ENCODE measurements around the gene VWA8. TPM values are rescaled to one million over a fixed set of nuclear protein-coding genes. Genes with fewer than 3 reads are reported as not detected.

The VWA8 gene
- total RNA-seq, 5 donors from 2014 or later (not counting 1 experiment from before 2014, with no cell fraction given) = 17.8 to 27.1 (median 22.9) TPM

DNA sequence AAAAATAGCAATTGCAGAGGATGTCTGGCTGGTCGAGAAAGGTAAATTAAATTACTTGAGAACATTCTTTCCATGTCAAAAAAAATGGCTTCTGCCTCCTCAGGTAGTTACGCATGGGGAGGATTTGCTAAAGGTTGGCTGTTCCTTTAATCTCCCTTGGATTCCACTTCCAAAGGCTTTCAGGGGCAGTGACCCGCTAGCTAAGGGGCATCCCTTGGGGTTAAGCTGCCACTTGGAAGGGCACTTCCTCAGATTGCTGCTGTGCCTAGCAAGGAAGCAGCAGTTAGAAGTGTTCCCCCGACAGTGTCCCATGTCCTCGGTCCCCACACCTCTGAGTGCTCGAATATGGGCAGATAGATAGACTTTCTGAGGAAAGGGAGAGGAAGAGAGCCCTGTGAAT lies 395.1 kb downstream of the VWA8 start:
- peak overlapping the region in 1 of 2 donors; percentile 76 for H3K27ac Mint-ChIP-seq
- CTCF ChIA-PET = no interaction called here

DNA sequence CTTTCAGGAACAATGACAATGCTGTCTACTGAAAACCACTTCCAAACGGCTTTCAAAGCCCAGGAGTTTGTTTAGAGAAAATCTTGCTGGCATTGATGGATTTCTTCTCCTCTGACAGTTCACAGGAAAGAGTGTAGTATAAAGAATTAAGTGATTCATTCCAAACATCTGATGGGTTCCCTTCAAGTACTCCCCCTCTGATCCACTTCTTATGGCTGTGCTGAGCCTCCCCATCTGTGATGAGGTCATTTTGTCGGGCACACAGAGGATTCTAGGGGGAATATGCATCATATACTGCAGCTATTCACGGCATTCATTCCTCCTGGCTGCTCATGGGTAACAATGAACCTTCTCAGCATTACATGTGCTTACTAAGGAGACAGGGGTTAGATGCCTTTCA lies 395.7 kb downstream of the VWA8 start:
- Mint-ChIP-seq H3K36me3 (peaks cover 22% of the 10 kb centered on the region), H3K9me3 (no peaks in the 10 kb centered on the region), H3K4me1 (peaks cover 19 to 25% (median 20%) of the 10 kb centered on the region in 3 donors), H3K27ac (no peak overlapping the region), H3K27me3 (no peaks in the 10 kb centered on the region), H3K4me3 (no peak overlapping the region)
- Histone ChIP-seq H3K27ac (ENCODE audit: low read length) (no peak overlapping the region), H3K27me3 (replicated peaks in 1 of 2; ENCODE audit: control insufficient read depth in 2 of 2, extremely low read depth in 1 of 2, insufficient read depth in 2 of 2, low read length in 1 of 2) (no peaks in the 10 kb centered on the region), H3K4me1 (ENCODE audit: control insufficient read depth in 1 of 2, extremely low read depth in 1 of 2, insufficient read depth in 2 of 2, low read length in 2 of 2) (peaks cover 0 to 4% of the 10 kb centered on the region in 2 experiments), H3K9me3 (no peaks in the 10 kb centered on the region), H3K4me3 (ENCODE audit: control insufficient read depth in 1 of 2, extremely low read depth in 1 of 2, low read length in 1 of 2) (no peak overlapping the region), H3K36me3 (ENCODE audit: control insufficient read depth in 2 of 2, extremely low read depth in 1 of 2, insufficient read depth in 1 of 2, low read length in 1 of 2) (peaks cover 0 to 4% of the 10 kb centered on the region in 2 donors)
- DNase-seq (no peak), ATAC-seq (replicated peaks in 1 of 4) (no peak)
- ChIA-PET CTCF (no interaction called here), POLR2A (interaction anchor here (0.7 to 1.5 kb wide), 3 partner anchors 73 to 334 kb away, joined by 3 to 10 read pairs (median 8); no protein-coding TSS in a partner anchor)
- no CpG with 5 or more reads among the region's 3 CpGs for WGBS (ENCODE audit: insufficient coverage)

More for the DNA sequence above, 395.1 kb downstream of the VWA8 start:
- DNase-seq (no peak), ATAC-seq (replicated peaks in 1 of 4) (no peak)
- Histone ChIP-seq H3K4me3 (ENCODE audit: control insufficient read depth in 1 of 2, extremely low read depth in 1 of 2, low read length in 1 of 2) (no peak overlapping the region), H3K27me3 (replicated peaks in 1 of 2; ENCODE audit: control insufficient read depth in 2 of 2, extremely low read depth in 1 of 2, insufficient read depth in 2 of 2, low read length in 1 of 2) (no peaks in the 10 kb centered on the region), H3K9me3 (no peaks in the 10 kb centered on the region), H3K36me3 (ENCODE audit: control insufficient read depth in 2 of 2, extremely low read depth in 1 of 2, insufficient read depth in 1 of 2, low read length in 1 of 2) (peaks cover 0 to 4% of the 10 kb centered on the region in 2 donors), H3K4me1 (ENCODE audit: control insufficient read depth in 1 of 2, extremely low read depth in 1 of 2, insufficient read depth in 2 of 2, low read length in 2 of 2) (peaks cover 0 to 4% of the 10 kb centered on the region in 2 experiments), H3K27ac (ENCODE audit: low read length) (no peak overlapping the region)
- H3K27me3 Mint-ChIP-seq = no peaks in the 10 kb centered on the region
- POLR2A ChIA-PET = no interaction called here
- 95% methylated on average over 4 of the region's 6 CpGs for WGBS (ENCODE audit: insufficient coverage)
- H3K4me1 Mint-ChIP-seq = peaks cover 19 to 25% (median 20%) of the 10 kb centered on the region in 3 donors
- H3K4me3 Mint-ChIP-seq = no peak overlapping the region
- peaks cover 22% of the 10 kb centered on the region for H3K36me3 Mint-ChIP-seq
- H3K9me3 Mint-ChIP-seq = no peaks in the 10 kb centered on the region

DNA sequence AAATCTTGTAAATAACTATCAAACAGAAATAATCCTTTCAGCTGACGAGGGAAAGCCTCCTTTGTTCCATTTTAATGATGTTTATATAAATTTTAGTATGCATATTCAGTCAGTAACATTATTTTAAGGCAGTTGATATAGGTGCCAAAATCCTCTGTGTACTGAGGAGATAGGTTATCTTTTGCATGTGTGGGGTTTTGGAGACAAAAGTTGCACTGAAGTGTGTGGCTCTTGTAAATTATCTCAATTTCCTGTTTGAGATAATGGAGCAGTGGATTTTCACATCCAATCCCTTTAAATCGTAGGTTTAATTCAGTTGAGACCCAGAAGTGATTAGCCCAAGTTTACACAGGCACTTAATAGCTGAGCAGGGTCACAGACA lies 396.9 kb downstream of the VWA8 start:
- H3K36me3 ChIP-seq (ENCODE audit: control insufficient read depth in 2 of 2, extremely low read depth in 1 of 2, insufficient read depth in 1 of 2, low read length in 1 of 2) = peaks cover 0 to 4% of the 10 kb centered on the region in 2 donors
- Mint-ChIP-seq H3K4me3 (no peak overlapping the region), H3K36me3 (peaks cover 17% of the 10 kb centered on the region), H3K9me3 (no peaks in the 10 kb centered on the region), H3K27me3 (no peaks in the 10 kb centered on the region), H3K4me1 (peaks cover 15 to 25% (median 17%) of the 10 kb centered on the region in 3 donors), H3K27ac (no peak overlapping the region)
- POLR2A ChIA-PET = interaction anchor here in 1 of 2 donors (0.6 to 1.5 kb wide), 2 partner anchors 93 to 683 kb away, joined by 6 to 10 read pairs; no protein-coding TSS in a partner anchor
- no peak overlapping the region for H3K4me3 ChIP-seq (ENCODE audit: control insufficient read depth in 1 of 2, extremely low read depth in 1 of 2, low read length in 1 of 2)
- peaks cover 0 to 4% of the 10 kb centered on the region in 2 experiments for H3K4me1 ChIP-seq (ENCODE audit: control insufficient read depth in 1 of 2, extremely low read depth in 1 of 2, insufficient read depth in 2 of 2, low read length in 2 of 2)
- no peak for ATAC-seq (replicated peaks in 1 of 4)
- CTCF ChIA-PET = interaction anchor here in 1 of 2 donors (0.6 kb wide), 1 partner anchor 43 kb away, joined by 3 read pairs; no protein-coding TSS in a partner anchor
- H3K27me3 ChIP-seq (replicated peaks in 1 of 2; ENCODE audit: control insufficient read depth in 2 of 2, extremely low read depth in 1 of 2, insufficient read depth in 2 of 2, low read length in 1 of 2) = no peaks in the 10 kb centered on the region
- DNase-seq = no peak
- no peaks in the 10 kb centered on the region for H3K9me3 ChIP-seq
- WGBS (ENCODE audit: insufficient coverage) = no CpG with 5 or more reads among the region's 2 CpGs
- no peak overlapping the region for H3K27ac ChIP-seq (ENCODE audit: low read length)

- Mint-ChIP-seq H3K27ac (no peak overlapping the region), H3K36me3 (peaks cover 17% of the 10 kb centered on the region), H3K4me1 (peaks cover 15 to 25% (median 17%) of the 10 kb centered on the region in 3 donors), H3K9me3 (no peaks in the 10 kb centered on the region), H3K27me3 (no peaks in the 10 kb centered on the region), H3K4me3 (no peak overlapping the region)
- ChIA-PET POLR2A (interaction anchor here in 1 of 2 donors (1.5 kb wide), 1 partner anchor 93 kb away, joined by 10 read pairs; no protein-coding TSS in a partner anchor), CTCF (no interaction called here)
- peaks cover 0 to 4% of the 10 kb centered on the region in 2 donors for H3K36me3 ChIP-seq (ENCODE audit: control insufficient read depth in 2 of 2, extremely low read depth in 1 of 2, insufficient read depth in 1 of 2, low read length in 1 of 2)
- H3K4me3 ChIP-seq (ENCODE audit: control insufficient read depth in 1 of 2, extremely low read depth in 1 of 2, low read length in 1 of 2) = no peak overlapping the region
- H3K27me3 ChIP-seq (replicated peaks in 1 of 2; ENCODE audit: control insufficient read depth in 2 of 2, extremely low read depth in 1 of 2, insufficient read depth in 2 of 2, low read length in 1 of 2) = no peaks in the 10 kb centered on the region
- ATAC-seq (replicated peaks in 1 of 4) (peak in 1 of 4 experiments; percentile 82), DNase-seq (peak in 1 of 35 experiments; percentile 5)
- no peaks in the 10 kb centered on the region for H3K9me3 ChIP-seq
- 67% methylated on average over 3 of the region's 7 CpGs for WGBS (ENCODE audit: insufficient coverage)
- H3K4me1 ChIP-seq (ENCODE audit: control insufficient read depth in 1 of 2, extremely low read depth in 1 of 2, insufficient read depth in 2 of 2, low read length in 2 of 2) = peaks cover 0 to 4% of the 10 kb centered on the region in 2 experiments
- no peak overlapping the region for H3K27ac ChIP-seq (ENCODE audit: low read length)
Observed at GRCh38 chr13:41563341-41563983, 397.4 kb downstream of the VWA8 start.

GRCh38 chr13:41562541-41563178 lies 398.2 kb downstream of the VWA8 start:
- DNase-seq (no peak), ATAC-seq (replicated peaks in 1 of 4) (no peak)
- no peak overlapping the region for H3K27ac ChIP-seq (ENCODE audit: low read length)
- POLR2A ChIA-PET = no interaction called here
- peaks cover 0 to 4% of the 10 kb centered on the region in 2 experiments for H3K4me1 ChIP-seq (ENCODE audit: control insufficient read depth in 1 of 2, extremely low read depth in 1 of 2, insufficient read depth in 2 of 2, low read length in 2 of 2)
- 100% methylated on average over 3 of the region's 6 CpGs for WGBS (ENCODE audit: insufficient coverage)
- H3K4me3 ChIP-seq (ENCODE audit: control insufficient read depth in 1 of 2, extremely low read depth in 1 of 2, low read length in 1 of 2) = no peak overlapping the region
- no peaks in the 10 kb centered on the region for H3K9me3 ChIP-seq
- H3K9me3 Mint-ChIP-seq = no peaks in the 10 kb centered on the region
- H3K36me3 Mint-ChIP-seq = peaks cover 12% of the 10 kb centered on the region
- H3K27me3 Mint-ChIP-seq = no peaks in the 10 kb centered on the region
- no peaks in the 10 kb centered on the region for H3K27me3 ChIP-seq (replicated peaks in 1 of 2; ENCODE audit: control insufficient read depth in 2 of 2, extremely low read depth in 1 of 2, insufficient read depth in 2 of 2, low read length in 1 of 2)
- H3K27ac Mint-ChIP-seq = peak overlapping the region in 1 of 2 donors; percentile 14
- peaks cover 15 to 25% (median 17%) of the 10 kb centered on the region in 3 donors for H3K4me1 Mint-ChIP-seq
- CTCF ChIA-PET = no interaction called here
- no peak overlapping the region for H3K4me3 Mint-ChIP-seq
- H3K36me3 ChIP-seq (ENCODE audit: control insufficient read depth in 2 of 2, extremely low read depth in 1 of 2, insufficient read depth in 1 of 2, low read length in 1 of 2) = peaks cover 0 to under 1% of the 10 kb centered on the region in 2 donors

GRCh38 chr13:41562083-41562482 lies 398.8 kb downstream of the VWA8 start:
- Histone ChIP-seq H3K27me3 (replicated peaks in 1 of 2; ENCODE audit: control insufficient read depth in 2 of 2, extremely low read depth in 1 of 2, insufficient read depth in 2 of 2, low read length in 1 of 2) (no peaks in the 10 kb centered on the region), H3K4me3 (ENCODE audit: control insufficient read depth in 1 of 2, extremely low read depth in 1 of 2, low read length in 1 of 2) (no peak overlapping the region), H3K27ac (ENCODE audit: low read length) (no peak overlapping the region), H3K36me3 (ENCODE audit: control insufficient read depth in 2 of 2, extremely low read depth in 1 of 2, insufficient read depth in 1 of 2, low read length in 1 of 2) (no peaks in the 10 kb centered on the region), H3K4me1 (ENCODE audit: control insufficient read depth in 1 of 2, extremely low read depth in 1 of 2, insufficient read depth in 2 of 2, low read length in 2 of 2) (peaks cover 0 to 4% of the 10 kb centered on the region in 2 experiments), H3K9me3 (no peaks in the 10 kb centered on the region)
- no peaks in the 10 kb centered on the region for H3K9me3 Mint-ChIP-seq
- no peak overlapping the region for H3K4me3 Mint-ChIP-seq
- 89% methylated on average over 7 of the region's 7 CpGs for WGBS (ENCODE audit: insufficient coverage)
- DNase-seq = no peak
- ChIA-PET CTCF (no interaction called here), POLR2A (no interaction called here)
- H3K36me3 Mint-ChIP-seq = peaks cover 8% of the 10 kb centered on the region
- no peaks in the 10 kb centered on the region for H3K27me3 Mint-ChIP-seq
- peak overlapping the region in 1 of 2 donors; percentile 14 for H3K27ac Mint-ChIP-seq
- peaks cover 15 to 25% (median 17%) of the 10 kb centered on the region in 3 donors for H3K4me1 Mint-ChIP-seq
- no peak for ATAC-seq (replicated peaks in 1 of 4)

Measured in T-cell (primary cell).